ENCODE data around the gene PPDPF.

GRCh38 chr20:63533871-63534393, 13.4 kb downstream of the PPDPF start:
- TF ChIP-seq, protein P1, sequence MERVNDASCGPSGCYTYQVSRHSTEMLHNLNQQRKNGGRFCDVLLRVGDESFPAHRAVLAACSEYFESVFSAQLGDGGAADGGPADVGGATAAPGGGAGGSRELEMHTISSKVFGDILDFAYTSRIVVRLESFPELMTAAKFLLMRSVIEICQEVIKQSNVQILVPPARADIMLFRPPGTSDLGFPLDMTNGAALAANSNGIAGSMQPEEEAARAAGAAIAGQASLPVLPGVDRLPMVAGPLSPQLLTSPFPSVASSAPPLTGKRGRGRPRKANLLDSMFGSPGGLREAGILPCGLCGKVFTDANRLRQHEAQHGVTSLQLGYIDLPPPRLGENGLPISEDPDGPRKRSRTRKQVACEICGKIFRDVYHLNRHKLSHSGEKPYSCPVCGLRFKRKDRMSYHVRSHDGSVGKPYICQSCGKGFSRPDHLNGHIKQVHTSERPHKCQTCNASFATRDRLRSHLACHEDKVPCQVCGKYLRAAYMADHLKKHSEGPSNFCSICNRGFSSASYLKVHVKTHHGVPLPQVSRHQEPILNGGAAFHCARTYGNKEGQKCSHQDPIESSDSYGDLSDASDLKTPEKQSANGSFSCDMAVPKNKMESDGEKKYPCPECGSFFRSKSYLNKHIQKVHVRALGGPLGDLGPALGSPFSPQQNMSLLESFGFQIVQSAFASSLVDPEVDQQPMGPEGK (CRISPR knock-in tag; IDR thresholded peaks at IDR 0.05; ENCODE audit: borderline replicate concordance): no peak
- TF ChIP-seq RARB (CRISPR knock-in tag; IDR thresholded peaks at IDR 0.05) (no peak), SNAI2 (CRISPR knock-in tag; IDR thresholded peaks at IDR 0.05) (no peak), ZNF8 (CRISPR knock-in tag; IDR thresholded peaks at IDR 0.05) (no peak), ZNF70 (CRISPR knock-in tag; IDR thresholded peaks at IDR 0.05) (no peak), ZFP3 (CRISPR knock-in tag; IDR thresholded peaks at IDR 0.05) (no peak), CSRNP3 (CRISPR knock-in tag; IDR thresholded peaks at IDR 0.05) (no peak)
